GM23248 (cell line): ENCODE data around the gene P2RY11. TPM values are rescaled to one million over a fixed set of nuclear protein-coding genes. Genes with fewer than 3 reads are reported as not detected.

Source experiments
- DNase-seq: peaks from one replicate; pipeline ENCODE4 v3.0.0-alpha.2; 2015
- H2AFZ ChIP-seq: fragments of 200-600 bp; sonication (generic); 2 replicates; pipeline ENCODE4 v1.6.1; 2016; ENCODE audit warnings: antibody characterized with exemption
- H3F3A ChIP-seq: fragments of 200-600 bp; sonication (generic); 2 replicates; pipeline ENCODE4 v1.6.1; 2016; ENCODE audit warnings: mild to moderate bottlenecking, antibody characterized with exemption, mixed run types; ENCODE audit not compliant: insufficient read depth
- H3K27ac ChIP-seq: fragments of 200-600 bp; sonication (generic); 2 replicates; pipeline ENCODE4 v1.5.1; 2016; ENCODE audit warnings: mild to moderate bottlenecking
- H3K27me3 ChIP-seq: fragments of 200-600 bp; sonication (generic); replicated peaks from 2 replicates; pipeline ENCODE4 v1.6.1; 2016; ENCODE audit warnings: mild to moderate bottlenecking; ENCODE audit not compliant: insufficient read depth
- H3K36me3 ChIP-seq: fragments of 200-600 bp; sonication (generic); 2 replicates; pipeline ENCODE4 v1.6.1; 2016; ENCODE audit warnings: low read depth, mild to moderate bottlenecking
- H3K4me1 ChIP-seq: fragments of 200-600 bp; sonication (generic); 2 replicates; pipeline ENCODE4 v1.6.1; 2016; ENCODE audit warnings: mild to moderate bottlenecking; ENCODE audit not compliant: insufficient read depth
- H3K4me2 ChIP-seq: fragments of 200-600 bp; sonication (generic); one replicate; pipeline ENCODE4 v1.6.1; 2016; ENCODE audit warnings: mild to moderate bottlenecking; ENCODE audit not compliant: unreplicated experiment
- H3K4me3 ChIP-seq: fragments of 200-600 bp; sonication (generic); 2 replicates; pipeline ENCODE4 v1.5.1; 2016; ENCODE audit warnings: mild to moderate bottlenecking
- H3K79me2 ChIP-seq: fragments of 200-600 bp; sonication (generic); 2 replicates; pipeline ENCODE4 v1.6.1; 2016; ENCODE audit warnings: mild to moderate bottlenecking; ENCODE audit not compliant: insufficient read depth
- H3K9ac ChIP-seq: fragments of 200-600 bp; sonication (generic); 2 replicates; pipeline ENCODE4 v1.6.1; 2016; ENCODE audit warnings: mild to moderate bottlenecking
- H3K9me2 ChIP-seq: fragments of 200-600 bp; sonication (generic); 2 replicates; pipeline ENCODE4 v1.6.1; 2016; ENCODE audit warnings: mixed run types, mild to moderate bottlenecking, moderate library complexity; ENCODE audit not compliant: insufficient read depth
- H3K9me3 ChIP-seq: fragments of 200-600 bp; sonication (generic); one replicate; pipeline ENCODE4 v1.6.1; 2017; ENCODE audit warnings: low read depth
- H4K20me1 ChIP-seq: fragments of 200-600 bp; sonication (generic); 2 replicates; pipeline ENCODE4 v1.6.0; 2016; ENCODE audit not compliant: insufficient read depth
- EZH2 ChIP-seq: fragments of 200-600 bp; sonication (generic); IDR thresholded peaks from 2 replicates; pipeline ENCODE4 v1.6.1; 2018; ENCODE audit warnings: antibody characterized with exemption, mild to moderate bottlenecking; ENCODE audit not compliant: insufficient read depth, poor library complexity, severe bottlenecking
- EZH2phosphoT487 ChIP-seq: fragments of 200-600 bp; sonication (generic); IDR thresholded peaks from 2 replicates; pipeline ENCODE4 v1.6.1; 2018; ENCODE audit warnings: antibody characterized with exemption, moderate library complexity, mild to moderate bottlenecking, low read depth; ENCODE audit not compliant: insufficient read depth
- WGBS, 2 experiments: methylation state at CpG; one replicate each; pipeline ENCODE4 v1.1.6; 2015 to 2017; ENCODE audit warnings: low lambda C conversion rate in 2 of 2, low coverage in 1 of 2; ENCODE audit errors: missing lambda C conversion rate in 2 of 2; 5-methylcytosine and 5-hydroxymethylcytosine counted together
- in situ Hi-C: fragments of 300-500 bp; cut with MboI; formaldehyde crosslinking; loops from 2 replicates; pipeline ENCODE4 v1.15.0; 2020
- polyA plus RNA-seq: library from polyadenylated mRNA; unstranded; fragments of >200 nt; fragmentation: Nextera tagmentation; extraction: Ambion mirVana; gene quantifications from 2 replicates; pipeline ENCODE4 v1.2.1, GENCODE V29; 2016
- total RNA-seq: library from RNA; depleted of rRNA; stranded (reverse); fragments of >200 nt; shearing (Covaris generic); gene quantifications from 2 replicates; pipeline ENCODE4 v1.2.3, GENCODE V29; 2014

P2RY11 gene
- total and polyA plus RNA-seq, 2 experiments from 2014 or later = 2.8 to 6.3 TPM

DNA sequence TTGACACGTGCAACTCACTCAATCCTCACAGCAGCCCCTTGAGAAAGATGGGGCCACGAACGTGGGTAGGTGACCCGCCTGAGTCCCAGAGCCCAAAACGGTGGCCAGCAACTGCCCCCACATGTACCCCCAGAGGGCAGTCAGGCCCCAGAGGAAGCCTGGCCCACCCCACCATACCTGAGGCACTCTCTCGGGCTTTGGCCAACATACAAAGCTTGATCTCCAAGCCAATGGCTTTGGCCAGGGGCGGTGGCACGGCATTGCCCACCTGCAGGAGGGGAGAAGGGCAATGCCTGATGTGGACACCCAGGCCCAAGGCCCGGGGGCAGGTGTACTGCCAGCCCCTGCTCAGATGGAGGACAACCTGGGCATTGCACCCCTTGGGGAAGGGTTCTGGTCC lies 22.5 kb downstream of the P2RY11 start:
- no peak for TF ChIP-seq EZH2phosphoT487
- TF ChIP-seq EZH2 = no peak
- peaks cover 27% of the 10 kb centered on the region for H3F3A ChIP-seq
- in situ Hi-C loops = no loop called here
- H3K9ac ChIP-seq = no peak overlapping the region
- H4K20me1 ChIP-seq = no peaks in the 10 kb centered on the region
- no peaks in the 10 kb centered on the region for H3K79me2 ChIP-seq
- H3K27ac ChIP-seq = no peak overlapping the region
- H3K27me3 ChIP-seq = no peaks in the 10 kb centered on the region
- 90 to 92% methylated on average over 8 to 9 of the region's 9 CpGs for WGBS, 2 experiments
- no peak overlapping the region for H3K4me3 ChIP-seq
- no peak for DNase-seq
- peaks cover 13% of the 10 kb centered on the region for H3K4me1 ChIP-seq
- no peaks in the 10 kb centered on the region for H3K9me2 ChIP-seq
- H2AFZ ChIP-seq = no peak overlapping the region
- H3K9me3 ChIP-seq = no peaks in the 10 kb centered on the region
- no peak overlapping the region for H3K4me2 ChIP-seq
- peaks cover 3% of the 10 kb centered on the region; the same call in 1 of the 2 replicates for H3K36me3 ChIP-seq

DNA sequence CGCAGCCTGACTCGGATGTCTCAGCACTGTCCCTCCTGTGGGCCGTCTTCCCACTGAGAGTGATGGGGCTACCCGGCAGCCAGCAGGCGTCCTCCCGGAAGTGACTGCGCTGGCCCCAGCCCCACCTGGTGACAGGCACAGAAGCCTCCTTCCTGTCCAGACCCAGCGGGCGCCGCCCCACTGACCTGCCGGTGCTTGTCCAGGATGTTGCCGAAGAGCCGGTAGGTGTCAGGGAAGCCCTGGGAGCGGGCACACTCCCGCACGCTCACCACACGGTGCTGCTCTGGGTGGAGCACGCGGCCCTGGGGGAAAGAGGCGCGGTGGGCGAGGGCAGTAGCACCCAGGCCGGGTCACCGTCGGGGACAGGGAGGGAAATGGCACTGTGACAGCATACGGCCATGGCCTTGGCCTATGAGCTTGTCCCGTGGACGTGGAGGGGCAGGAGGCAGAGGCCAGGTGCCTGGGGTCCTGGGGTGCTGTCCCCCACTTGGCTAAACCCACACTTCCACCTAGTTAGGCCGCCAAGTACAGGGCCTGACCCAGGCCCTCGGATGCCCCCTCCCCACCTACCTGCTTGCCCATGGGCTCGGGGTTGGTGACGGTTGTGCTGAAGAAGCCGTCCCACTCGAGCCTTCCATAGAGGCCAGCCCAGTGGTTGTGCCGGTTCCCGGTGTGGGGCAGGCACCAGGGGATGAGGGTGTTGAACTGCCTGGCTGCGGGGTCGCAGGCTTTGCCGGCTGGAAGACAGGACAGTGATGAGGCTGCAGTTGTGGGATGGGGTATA lies 24.2 kb downstream of the P2RY11 start:
- Histone ChIP-seq H3K79me2 (no peaks in the 10 kb centered on the region), H3K36me3 (peaks cover 7% of the 10 kb centered on the region; the same call in 1 of the 2 replicates), H3K27ac (no peak overlapping the region), H2AFZ (no peak overlapping the region), H3K27me3 (no peaks in the 10 kb centered on the region), H3K9ac (no peak overlapping the region), H3K4me2 (no peak overlapping the region), H3K9me3 (no peaks in the 10 kb centered on the region), H4K20me1 (no peaks in the 10 kb centered on the region), H3K4me1 (peaks cover 13% of the 10 kb centered on the region), H3F3A (peaks cover 27% of the 10 kb centered on the region), H3K9me2 (no peaks in the 10 kb centered on the region), H3K4me3 (no peak overlapping the region)
- DNase-seq = no peak
- in situ Hi-C loops = no loop called here
- WGBS, 2 experiments = 90 to 92% methylated on average over 39 of the region's 39 CpGs
- TF ChIP-seq EZH2 (no peak), EZH2phosphoT487 (no peak)

DNA sequence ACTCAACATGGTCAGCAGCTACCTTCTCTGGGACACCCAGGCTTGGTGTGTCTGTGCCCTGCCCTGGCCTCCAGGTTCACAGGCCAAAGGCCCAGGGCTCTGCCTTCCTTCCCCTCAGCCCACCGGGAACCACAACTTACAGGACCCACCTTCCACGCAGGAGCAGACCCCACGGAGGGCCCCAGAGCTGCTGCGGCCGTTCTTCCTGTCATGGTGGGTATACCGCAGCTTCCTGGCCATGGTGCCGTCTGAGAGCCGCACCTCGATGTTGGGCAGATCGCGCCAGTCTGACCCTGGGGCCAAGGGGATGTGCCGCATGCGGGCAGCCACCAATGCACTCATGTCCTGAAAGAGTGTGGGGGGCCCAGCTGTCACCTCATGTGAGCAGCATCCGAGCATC lies 25.4 kb downstream of the P2RY11 start:
- in situ Hi-C loops = no loop called here
- WGBS, 2 experiments = 96 to 99% methylated on average over 13 to 14 of the region's 14 CpGs
- Histone ChIP-seq H4K20me1 (no peaks in the 10 kb centered on the region), H3K9me2 (no peaks in the 10 kb centered on the region), H3K27ac (no peak overlapping the region), H3K9ac (no peak overlapping the region), H3K4me2 (no peak overlapping the region), H2AFZ (no peak overlapping the region), H3F3A (peaks cover 17% of the 10 kb centered on the region), H3K4me3 (no peak overlapping the region), H3K27me3 (no peaks in the 10 kb centered on the region), H3K79me2 (no peaks in the 10 kb centered on the region), H3K4me1 (peaks cover 3% of the 10 kb centered on the region), H3K9me3 (no peaks in the 10 kb centered on the region), H3K36me3 (peaks cover 12% of the 10 kb centered on the region; the same call in 1 of the 2 replicates)
- TF ChIP-seq EZH2phosphoT487 (no peak), EZH2 (no peak)
- DNase-seq = no peak

DNA sequence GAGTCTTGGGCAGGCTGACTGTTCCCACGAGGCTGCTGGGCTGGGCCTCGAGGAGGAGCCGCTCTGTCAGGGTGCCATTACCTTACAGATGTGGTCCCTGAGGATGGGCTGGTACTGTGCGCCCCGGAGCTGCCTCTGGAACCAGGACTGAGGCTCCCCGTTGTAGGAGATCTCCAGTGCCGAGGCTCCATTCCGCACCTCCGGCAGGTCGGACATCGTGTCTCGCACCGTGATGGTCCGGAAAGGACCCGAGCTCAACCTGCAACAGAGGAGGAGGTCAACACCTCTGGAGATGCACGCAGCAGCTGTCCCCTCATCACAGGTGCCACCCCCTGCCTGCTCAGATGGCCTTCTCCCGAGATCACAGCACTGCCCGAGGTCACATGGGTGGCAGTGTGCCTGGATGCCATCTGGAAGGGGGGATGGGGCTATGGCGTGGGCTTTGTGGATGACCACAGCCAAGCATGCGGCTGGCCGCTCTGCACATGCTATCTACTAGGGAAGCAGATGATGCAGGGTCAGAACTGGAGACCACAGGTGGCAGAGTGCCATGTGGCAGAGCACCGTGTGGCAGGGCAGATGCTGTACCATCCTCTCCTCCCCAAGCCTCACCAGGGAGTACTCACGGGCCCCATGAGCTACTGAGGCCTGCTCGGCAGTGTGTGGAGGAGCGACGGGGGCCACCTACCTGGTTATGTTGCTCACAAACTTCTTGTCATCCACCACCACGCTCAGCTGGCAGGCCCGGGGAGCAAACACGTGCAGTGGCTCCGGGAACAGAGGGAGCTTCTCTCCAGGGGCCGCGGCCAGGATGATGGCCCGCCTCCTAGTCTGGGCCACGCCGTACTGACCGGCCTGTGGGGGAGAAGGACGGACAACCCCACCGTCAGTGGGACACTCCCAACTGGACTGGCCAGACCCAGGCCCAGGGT lies 26.5 kb downstream of the P2RY11 start:
- TF ChIP-seq EZH2phosphoT487 (no peak), EZH2 (no peak)
- H3K9ac ChIP-seq = no peak overlapping the region
- H2AFZ ChIP-seq = no peak overlapping the region
- 86% methylated on average over 34 to 38 of the region's 38 CpGs for WGBS, 2 experiments
- peaks cover 6% of the 10 kb centered on the region for H3F3A ChIP-seq
- no peaks in the 10 kb centered on the region for H3K4me1 ChIP-seq
- no peaks in the 10 kb centered on the region for H4K20me1 ChIP-seq
- no peak overlapping the region for H3K4me3 ChIP-seq
- no peaks in the 10 kb centered on the region for H3K9me3 ChIP-seq
- H3K36me3 ChIP-seq = peaks cover 16% of the 10 kb centered on the region; the same call in 1 of the 2 replicates
- in situ Hi-C loops = no loop called here
- H3K4me2 ChIP-seq = no peak overlapping the region
- H3K27ac ChIP-seq = no peak overlapping the region
- no peaks in the 10 kb centered on the region for H3K9me2 ChIP-seq
- no peaks in the 10 kb centered on the region for H3K27me3 ChIP-seq
- H3K79me2 ChIP-seq = no peaks in the 10 kb centered on the region
- DNase-seq = no peak
